Karpas-422 (cell line): ENCODE data around the gene EML1. TPM values are rescaled to one million over a fixed set of nuclear protein-coding genes. Genes with fewer than 3 reads are reported as not detected.

ENCODE experiments used
- DNase-seq: peaks from one replicate; pipeline ENCODE4 v3.0.0-alpha.2; 2015
- H2AFZ ChIP-seq: fragments of 200-600 bp; sonication (generic); 2 replicates; pipeline ENCODE4 v1.6.1; 2014; ENCODE audit warnings: antibody characterized with exemption, low read length, mixed read lengths
- H3K27ac ChIP-seq: fragments of 200-600 bp; sonication (generic); 2 replicates; pipeline ENCODE4 v1.5.1; 2014; ENCODE audit warnings: mild to moderate bottlenecking, low read length, moderate library complexity
- H3K27me3 ChIP-seq: fragments of 200-600 bp; sonication (generic); 2 replicates; pipeline ENCODE4 v1.6.1; 2014; ENCODE audit warnings: low read length, mixed read lengths
- H3K36me3 ChIP-seq: fragments of 200-600 bp; sonication (generic); 2 replicates; pipeline ENCODE4 v1.6.1; 2014; ENCODE audit warnings: low read length, mixed read lengths; ENCODE audit not compliant: insufficient read depth
- H3K4me1 ChIP-seq: fragments of 200-600 bp; sonication (generic); 2 replicates; pipeline ENCODE4 v1.6.1; 2014; ENCODE audit warnings: mild to moderate bottlenecking, low read length, mixed read lengths
- H3K4me2 ChIP-seq: fragments of 200-600 bp; sonication (generic); 2 replicates; pipeline ENCODE4 v1.6.1; 2014; ENCODE audit warnings: low read length, low read depth, mild to moderate bottlenecking; ENCODE audit not compliant: poor library complexity, severe bottlenecking
- H3K4me3 ChIP-seq: fragments of 200-600 bp; sonication (generic); 2 replicates; pipeline ENCODE4 v1.5.1; 2014; ENCODE audit warnings: mild to moderate bottlenecking, antibody characterized with exemption, low read length, mixed read lengths
- H3K79me2 ChIP-seq: fragments of 200-600 bp; sonication (generic); 2 replicates; pipeline ENCODE4 v1.6.1; 2014; ENCODE audit warnings: mild to moderate bottlenecking, low read length, mixed read lengths
- H3K9ac ChIP-seq: fragments of 200-600 bp; sonication (generic); 2 replicates; pipeline ENCODE4 v1.6.0; 2014; ENCODE audit warnings: low read length
- H3K9me2 ChIP-seq: fragments of 200-600 bp; sonication (generic), shearing (Covaris generic); replicated peaks from 2 replicates; pipeline ENCODE4 v1.6.0; 2014; ENCODE audit warnings: mild to moderate bottlenecking, low read length, moderate library complexity; ENCODE audit not compliant: insufficient read depth
- H3K9me3 ChIP-seq: fragments of 300-700, 200-600 bp; sonication (generic); 2 replicates; pipeline ENCODE4 v1.6.1; 2014; ENCODE audit warnings: low read length, mixed read lengths
- H4K20me1 ChIP-seq: fragments of 200-600 bp; sonication (generic); 2 replicates; pipeline ENCODE4 v1.6.1; 2014; ENCODE audit warnings: mild to moderate bottlenecking, antibody characterized with exemption, low read length, low read depth; ENCODE audit not compliant: insufficient read depth
- total RNA-seq: library from RNA; depleted of rRNA; stranded (reverse); fragments of >200 nt; shearing (Covaris generic); gene quantifications from 2 replicates; pipeline ENCODE4 v1.2.3, GENCODE V29; 2014; ENCODE audit warnings: low replicate concordance

Gene EML1
- total RNA-seq, 1 experiment from 2014 or later = not detected

DNA sequence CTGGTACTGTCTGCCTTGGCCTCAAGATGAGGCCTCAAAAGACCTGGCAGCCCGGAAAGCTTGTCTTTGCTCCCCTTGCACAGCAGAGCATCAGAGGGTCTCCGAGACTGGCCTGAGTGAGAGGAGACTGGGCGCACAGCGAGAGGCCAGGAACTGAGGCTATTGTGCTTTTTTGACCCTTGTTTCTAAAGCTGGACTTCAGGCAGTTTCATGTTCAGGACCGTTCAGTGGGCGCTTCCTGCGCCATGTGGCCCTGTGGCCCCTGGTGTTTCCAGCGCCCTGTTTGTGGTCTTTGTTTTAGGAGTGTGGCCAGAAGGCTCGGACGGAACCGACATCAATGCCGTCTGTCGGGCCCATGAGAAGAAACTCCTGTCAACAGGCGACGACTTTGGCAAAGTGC is 145.7 kb downstream of the EML1 start:
- Histone ChIP-seq H3K4me1 (no peaks in the 10 kb centered on the region), H3K79me2 (no peaks in the 10 kb centered on the region), H3K9ac (no peak overlapping the region), H3K27ac (no peak overlapping the region), H4K20me1 (no peaks in the 10 kb centered on the region), H3K27me3 (no peaks in the 10 kb centered on the region), H3K9me3 (no peaks in the 10 kb centered on the region), H2AFZ (no peak overlapping the region), H3K4me3 (no peak overlapping the region), H3K4me2 (no peak overlapping the region), H3K36me3 (no peaks in the 10 kb centered on the region), H3K9me2 (no peaks in the 10 kb centered on the region)
- no peak for DNase-seq

- Histone ChIP-seq H3K9ac (no peak overlapping the region), H4K20me1 (no peaks in the 10 kb centered on the region), H3K9me3 (no peaks in the 10 kb centered on the region), H2AFZ (no peak overlapping the region), H3K27ac (no peak overlapping the region), H3K4me3 (no peak overlapping the region), H3K36me3 (no peaks in the 10 kb centered on the region), H3K4me1 (no peaks in the 10 kb centered on the region), H3K4me2 (no peak overlapping the region), H3K9me2 (no peaks in the 10 kb centered on the region), H3K79me2 (no peaks in the 10 kb centered on the region), H3K27me3 (no peaks in the 10 kb centered on the region)
- DNase-seq = no peak
Observed at GRCh38 chr14:99939421-99939820, 146.2 kb downstream of the EML1 start.

DNA sequence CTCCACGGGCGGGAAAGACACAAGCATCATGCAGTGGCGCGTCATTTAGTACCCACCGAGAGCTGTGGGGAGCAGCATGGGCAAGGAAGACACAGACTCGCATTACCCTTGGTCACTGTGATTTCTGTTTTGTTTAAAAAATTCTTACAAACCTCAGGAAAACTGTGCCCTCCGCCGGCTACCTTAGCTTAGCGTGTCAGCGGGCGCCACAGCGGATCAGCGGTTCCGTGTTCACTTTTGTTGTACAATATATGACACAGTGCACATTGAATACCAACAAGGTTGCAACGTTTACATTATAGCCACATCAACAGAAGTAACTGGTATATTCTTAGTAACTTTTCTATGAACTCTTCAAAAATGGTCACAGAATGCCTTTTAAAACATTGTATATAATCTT is 146.9 kb downstream of the EML1 start:
- no peaks in the 10 kb centered on the region for H3K9me2 ChIP-seq
- no peak overlapping the region for H3K4me3 ChIP-seq
- H3K27me3 ChIP-seq = no peaks in the 10 kb centered on the region
- H3K9me3 ChIP-seq = no peaks in the 10 kb centered on the region
- no peaks in the 10 kb centered on the region for H3K4me1 ChIP-seq
- H3K27ac ChIP-seq = no peak overlapping the region
- no peak overlapping the region for H2AFZ ChIP-seq
- no peaks in the 10 kb centered on the region for H4K20me1 ChIP-seq
- no peaks in the 10 kb centered on the region for H3K36me3 ChIP-seq
- no peak for DNase-seq
- H3K9ac ChIP-seq = no peak overlapping the region
- no peaks in the 10 kb centered on the region for H3K79me2 ChIP-seq
- no peak overlapping the region for H3K4me2 ChIP-seq

- Histone ChIP-seq H2AFZ (no peak overlapping the region), H3K9ac (no peak overlapping the region), H3K9me3 (no peaks in the 10 kb centered on the region), H3K27ac (no peak overlapping the region), H3K4me3 (no peak overlapping the region), H3K27me3 (no peaks in the 10 kb centered on the region), H3K4me1 (no peaks in the 10 kb centered on the region), H4K20me1 (no peaks in the 10 kb centered on the region), H3K4me2 (no peak overlapping the region), H3K9me2 (no peaks in the 10 kb centered on the region), H3K79me2 (no peaks in the 10 kb centered on the region), H3K36me3 (no peaks in the 10 kb centered on the region)
- no peak for DNase-seq
Observed at GRCh38 chr14:99941211-99941610, 148.0 kb downstream of the EML1 start.

DNA sequence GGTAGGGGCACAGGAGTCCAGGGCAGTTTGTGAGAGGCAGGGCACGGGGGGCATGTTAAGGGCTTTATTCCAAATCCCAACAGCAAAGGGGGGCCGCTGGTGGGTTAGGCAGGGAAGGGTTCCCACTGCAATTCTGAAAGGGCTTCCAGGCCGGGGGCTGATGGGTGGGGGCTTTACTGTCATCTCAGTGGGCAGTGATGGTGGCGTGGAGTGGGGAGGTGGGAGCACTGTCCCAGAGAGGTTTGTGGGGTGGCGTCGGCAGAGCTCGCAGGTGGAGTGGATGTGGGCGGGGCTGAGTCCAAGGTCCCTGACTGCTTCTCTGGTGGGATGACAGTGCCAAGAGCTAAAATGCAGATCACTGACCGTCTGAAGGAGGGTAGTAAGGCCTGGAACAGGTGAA is 150.4 kb downstream of the EML1 start:
- H3K4me1 ChIP-seq = no peaks in the 10 kb centered on the region

DNA sequence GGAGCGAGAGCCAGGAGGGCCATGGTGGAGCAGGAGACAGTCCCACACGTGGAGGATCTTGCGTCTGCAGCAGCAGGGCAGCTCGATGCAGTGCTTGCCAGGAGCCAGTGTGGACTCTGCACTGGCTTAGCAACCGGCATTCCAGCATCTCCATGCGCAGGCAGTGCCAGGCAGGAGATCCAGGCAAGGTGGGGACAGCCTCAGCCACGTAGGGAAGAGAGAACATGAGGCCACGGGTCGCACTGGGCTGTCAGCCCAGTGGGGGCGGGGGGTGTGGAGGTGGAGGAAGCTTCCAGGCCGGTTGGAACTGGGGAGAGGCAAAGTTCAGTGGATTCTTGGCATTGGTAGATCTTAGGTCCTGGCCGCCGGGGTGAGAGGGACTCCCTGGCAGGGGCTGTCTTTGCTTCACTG is 151.0 kb downstream of the EML1 start:
- Histone ChIP-seq H2AFZ (no peak overlapping the region), H3K27me3 (no peaks in the 10 kb centered on the region), H3K9me2 (no peaks in the 10 kb centered on the region), H3K4me2 (no peak overlapping the region), H4K20me1 (no peaks in the 10 kb centered on the region), H3K27ac (no peak overlapping the region), H3K36me3 (no peaks in the 10 kb centered on the region), H3K4me1 (no peaks in the 10 kb centered on the region), H3K9ac (no peak overlapping the region), H3K79me2 (no peaks in the 10 kb centered on the region), H3K4me3 (no peak overlapping the region), H3K9me3 (no peaks in the 10 kb centered on the region)
- DNase-seq = no peak

More for the DNA sequence above, 150.4 kb downstream of the EML1 start:
- H3K27me3 ChIP-seq = no peaks in the 10 kb centered on the region
- H3K4me3 ChIP-seq = no peak overlapping the region
- no peak overlapping the region for H3K4me2 ChIP-seq
- H3K27ac ChIP-seq = no peak overlapping the region
- H3K9me3 ChIP-seq = no peaks in the 10 kb centered on the region
- no peaks in the 10 kb centered on the region for H3K9me2 ChIP-seq
- H2AFZ ChIP-seq = no peak overlapping the region
- H3K36me3 ChIP-seq = no peaks in the 10 kb centered on the region
- no peak for DNase-seq
- no peak overlapping the region for H3K9ac ChIP-seq
- H3K79me2 ChIP-seq = no peaks in the 10 kb centered on the region
- no peaks in the 10 kb centered on the region for H4K20me1 ChIP-seq

DNA sequence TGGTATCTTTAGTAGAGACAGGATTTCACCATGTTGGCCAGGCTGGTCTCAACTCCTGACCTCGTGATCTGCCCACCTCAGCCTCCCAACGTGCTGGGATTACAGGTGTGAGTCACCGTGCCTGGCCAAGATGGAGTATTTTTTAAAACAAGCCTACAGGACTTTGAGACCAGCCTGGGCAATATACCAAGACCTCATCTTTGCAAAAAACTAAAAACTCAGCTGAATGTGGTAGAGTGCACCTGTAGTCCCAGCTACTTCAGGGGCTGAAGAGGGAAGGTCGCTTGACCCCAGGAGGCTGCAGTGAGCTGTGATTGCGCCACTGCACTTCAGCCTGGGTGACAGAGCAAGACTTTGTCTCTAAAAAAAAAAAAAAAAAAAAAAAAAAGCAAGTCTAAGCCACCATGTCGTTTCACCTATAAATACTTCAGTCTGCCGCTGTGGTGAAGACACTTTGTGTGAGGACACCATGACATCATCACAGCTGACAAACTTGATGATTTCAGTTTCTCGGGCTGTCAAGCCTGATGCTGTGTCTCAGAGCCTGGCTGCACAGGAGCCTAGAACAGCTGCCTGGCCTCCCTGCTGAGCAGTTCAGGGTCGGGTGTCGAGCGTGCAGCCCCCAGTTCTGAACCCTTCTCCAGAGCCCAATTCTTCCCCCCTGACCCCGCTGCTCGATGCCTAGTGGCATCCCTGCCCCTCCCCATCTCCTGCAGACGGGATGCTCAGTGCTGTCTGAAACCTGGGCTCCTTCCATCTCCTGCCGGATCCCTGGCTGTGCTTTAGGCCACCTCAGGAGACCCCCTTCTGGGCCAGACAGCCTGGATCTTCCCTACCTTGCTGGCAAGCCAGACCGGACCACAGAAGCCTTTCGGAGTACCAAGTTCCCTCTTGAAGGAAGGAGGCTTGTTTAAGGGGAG is 152.8 kb downstream of the EML1 start:
- H3K9me2 ChIP-seq = no peaks in the 10 kb centered on the region
- H3K4me1 ChIP-seq = no peaks in the 10 kb centered on the region
- H3K79me2 ChIP-seq = no peaks in the 10 kb centered on the region
- no peak overlapping the region for H3K4me2 ChIP-seq
- H3K27ac ChIP-seq = no peak overlapping the region
- DNase-seq = peak; percentile 63
- H3K36me3 ChIP-seq = no peaks in the 10 kb centered on the region
- no peaks in the 10 kb centered on the region for H3K9me3 ChIP-seq
- H3K9ac ChIP-seq = no peak overlapping the region
- H3K27me3 ChIP-seq = no peaks in the 10 kb centered on the region
- no peak overlapping the region for H3K4me3 ChIP-seq
- no peaks in the 10 kb centered on the region for H4K20me1 ChIP-seq
- H2AFZ ChIP-seq = no peak overlapping the region

DNA sequence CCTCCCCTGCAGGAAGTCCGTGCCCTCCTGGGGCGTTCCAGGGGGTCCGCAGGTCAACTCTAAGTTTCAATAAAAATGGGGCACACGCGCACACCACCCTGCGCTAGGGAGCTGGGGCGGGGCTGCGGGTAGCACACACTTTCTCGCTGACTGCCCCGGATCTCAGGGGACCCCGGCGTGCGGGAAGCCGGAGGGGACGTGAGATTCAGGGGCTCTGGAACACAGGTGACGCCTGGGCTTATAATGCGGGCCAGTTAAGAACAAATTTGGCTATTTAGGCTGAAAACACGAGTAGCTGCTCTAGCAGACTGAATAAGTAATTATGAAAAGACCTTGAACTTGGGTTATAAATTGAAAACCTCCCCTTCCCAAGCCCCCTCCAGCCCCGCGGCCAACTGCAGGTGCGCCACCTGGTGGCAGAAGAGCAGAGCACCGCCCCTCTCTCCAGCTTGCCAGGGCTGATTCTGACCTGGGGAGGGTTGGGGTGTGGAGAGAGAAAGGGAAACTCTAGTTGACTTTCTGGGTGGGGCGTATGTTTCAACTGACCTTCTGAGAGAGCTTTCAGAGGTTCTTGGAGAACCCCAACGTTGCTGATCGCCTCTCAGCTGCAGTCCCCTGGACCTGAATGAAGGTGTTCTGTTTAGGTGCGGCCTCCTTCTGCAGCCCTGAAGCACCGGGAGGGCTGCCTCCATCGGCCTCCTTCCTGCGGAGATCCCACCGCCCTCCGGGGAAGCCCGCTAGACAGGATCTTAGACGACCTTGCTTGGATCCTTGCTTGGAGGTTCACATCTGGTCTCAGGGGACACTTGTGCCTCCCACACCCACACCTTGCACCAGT is 153.7 kb downstream of the EML1 start:
- Histone ChIP-seq H3K79me2 (no peaks in the 10 kb centered on the region), H3K27me3 (no peaks in the 10 kb centered on the region), H3K27ac (no peak overlapping the region), H3K9me2 (no peaks in the 10 kb centered on the region), H4K20me1 (no peaks in the 10 kb centered on the region), H3K4me3 (no peak overlapping the region), H3K36me3 (no peaks in the 10 kb centered on the region), H3K9ac (no peak overlapping the region), H3K4me1 (no peaks in the 10 kb centered on the region), H3K9me3 (no peaks in the 10 kb centered on the region), H3K4me2 (no peak overlapping the region), H2AFZ (no peak overlapping the region)
- peak; percentile 73 for DNase-seq
